Uterus (tissue), 2 donors: ENCODE data around the gene LGI1.

Experiments used
- CTCF ChIP-seq, 4 experiments: fragments of 200-600 bp in 2 of 4; fragments of 450-650 bp in 2 of 4; sonication (generic) in 2 of 4; IDR thresholded peaks; one replicate each; pipeline ENCODE4 v1.5.1; 2016 to 2019; ENCODE audit warnings: antibody characterized with exemption in 4 of 4, mild to moderate bottlenecking in 2 of 4, moderate library complexity in 1 of 4
- POLR2A ChIP-seq, 2 donors: fragments of 450-650 bp; IDR thresholded peaks; one replicate each; pipeline ENCODE4 v1.6.1; 2016; ENCODE audit warnings: antibody characterized with exemption in 2 of 2, mild to moderate bottlenecking in 1 of 2, moderate library complexity in 1 of 2

- TF ChIP-seq CTCF (IDR thresholded peaks at IDR 0.05) (no peak), POLR2A (IDR thresholded peaks at IDR 0.05) (no peak)
These were observed 19.4 kb downstream of the LGI1 start for GRCh38 chr10:93777092-93777491.
